K562 (cell line): ENCODE data around the gene LRRC3C. TPM values are rescaled to one million over a fixed set of nuclear protein-coding genes. Genes with fewer than 3 reads are reported as not detected.

Experiments
- BDP1 ChIP-seq: IDR thresholded peaks from 3 replicates; pipeline ENCODE4 v1.6.1; 2011; ENCODE audit not compliant: insufficient read length, insufficient read depth
- CTCFL ChIP-seq: IDR thresholded peaks from 2 replicates; pipeline ENCODE4 v1.6.1; 2011; ENCODE audit warnings: borderline replicate concordance, low read depth, mild to moderate bottlenecking, moderate library complexity, low read length; ENCODE audit not compliant: insufficient read depth, poor library complexity, severe bottlenecking
- DEAF1 ChIP-seq: fragments of 450-650 bp; formaldehyde crosslinking; IDR thresholded peaks from 2 replicates; pipeline ENCODE4 v1.4.0; 2020; ENCODE audit warnings: mild to moderate bottlenecking, moderate library complexity
- ETV5 ChIP-seq: sonication (generic); formaldehyde crosslinking; IDR thresholded peaks from 2 replicates; pipeline ENCODE4 v1.4.0; 2020; ENCODE audit warnings: low read depth, mild to moderate bottlenecking, missing genetic modification reagents
- FOXM1 ChIP-seq, 2 experiments: fragments of 450-650 bp in 1 of 2; sonication (generic) in 1 of 2; formaldehyde crosslinking in 1 of 2; IDR thresholded peaks; 2 replicates each; pipeline versions ENCODE4 v1.6.1 to v1.9.0; 2017 to 2022; ENCODE audit warnings: low read depth in 2 of 2, mild to moderate bottlenecking in 2 of 2, missing genetic modification reagents in 1 of 2, moderate library complexity in 1 of 2
- HDGF ChIP-seq: fragments of 450-650 bp; IDR thresholded peaks from 2 replicates; pipeline ENCODE4 v1.6.1; 2016
- HNRNPL ChIP-seq: fragments of 200-400 bp; formaldehyde crosslinking; IDR thresholded peaks from 2 replicates; pipeline ENCODE4 v1.6.1; 2017; ENCODE audit warnings: low read depth, mild to moderate bottlenecking, low read length
- KAT2B ChIP-seq: IDR thresholded peaks from one replicate; pipeline ENCODE4 v1.6.1; 2012; ENCODE audit warnings: low read depth, mild to moderate bottlenecking, control low read depth, inconsistent platforms, low read length, moderate library complexity
- MAX ChIP-seq: sonication (generic); formaldehyde crosslinking; IDR thresholded peaks from 2 replicates; pipeline ENCODE4 v1.9.0; 2022; ENCODE audit warnings: mild to moderate bottlenecking, missing genetic modification reagents
- NFE2L1 ChIP-seq: fragments of 450-650 bp; IDR thresholded peaks from 2 replicates; pipeline ENCODE4 v1.6.1; 2016; ENCODE audit warnings: missing genetic modification characterization, low read depth, mild to moderate bottlenecking, missing compliant biosample characterization, moderate library complexity, borderline replicate concordance
- RBM34 ChIP-seq: fragments of 200-400 bp; formaldehyde crosslinking; IDR thresholded peaks from 2 replicates; pipeline ENCODE4 v1.6.1; 2018; ENCODE audit warnings: low read length, borderline replicate concordance; ENCODE audit not compliant: insufficient read depth
- SAFB2 ChIP-seq: fragments of 200-400 bp; formaldehyde crosslinking; IDR thresholded peaks from 2 replicates; pipeline ENCODE4 v1.6.1; 2018; ENCODE audit warnings: borderline replicate concordance, low read length, low read depth, moderate library complexity; ENCODE audit not compliant: severe bottlenecking
- SNIP1 ChIP-seq: fragments of 450-650 bp; IDR thresholded peaks from 2 replicates; pipeline ENCODE4 v1.7.1; 2017; ENCODE audit warnings: low read depth, mild to moderate bottlenecking
- SREBF1 ChIP-seq: fragments of 150-350 bp; IDR thresholded peaks from 2 replicates; pipeline ENCODE4 v1.6.1; 2014; ENCODE audit warnings: antibody characterized with exemption, low read depth, low read length, borderline replicate concordance
- U2AF1 ChIP-seq: fragments of 200-400 bp; formaldehyde crosslinking; optimal IDR thresholded peaks from 2 replicates; pipeline ENCODE3; 2017; ENCODE audit warnings: mild to moderate bottlenecking, low read depth, low read length, moderate library complexity
- XRCC4 ChIP-seq: IDR thresholded peaks from one replicate; pipeline ENCODE4 v1.6.1; 2011; ENCODE audit not compliant: insufficient read depth, insufficient read length; ENCODE audit errors: extremely low read depth
- ZBTB26 ChIP-seq: fragments of 450-650 bp; formaldehyde crosslinking; IDR thresholded peaks from 2 replicates; pipeline ENCODE4 v1.4.0; 2022; ENCODE audit warnings: missing genetic modification characterization
- ZNF232 ChIP-seq: sonication (generic); formaldehyde crosslinking; IDR thresholded peaks from 2 replicates; pipeline ENCODE4 v1.8.0; 2022; ENCODE audit warnings: mild to moderate bottlenecking, missing genetic modification reagents
- ZNF589 ChIP-seq: fragments of 200-800 bp; sonication (Bioruptor generic); IDR thresholded peaks from 2 replicates; pipeline ENCODE4 v1.6.1; 2016; ENCODE audit warnings: low read depth, missing genetic modification characterization, missing compliant biosample characterization
- polyA plus RNA-seq, 8 experiments: library from polyadenylated mRNA; depleted of rRNA in 4 of 8; stranded (reverse) in 5 of 8; unstranded in 3 of 8; fragments of >200 nt; fragmentation: Nextera tagmentation in 2 of 8; fragmentation: Illumina TruSeq in 1 of 8; extraction: Ambion mirVana in 2 of 8; extraction: Trizol in 1 of 8; gene quantifications; 2 replicates each; pipeline versions ENCODE4 v1.2.1 to v1.2.3, GENCODE V29; 2011 to 2014; ENCODE audit warnings: inconsistent platforms in 1 of 8, missing spikeins in 1 of 8
- total RNA-seq, 7 experiments: library from RNA; depleted of rRNA in 6 of 7; stranded (reverse); fragments of >200 nt in 6 of 7; fragmentation: Illumina TruSeq in 2 of 7; extraction: Trizol in 2 of 7; gene quantifications; 2 replicates each; pipeline versions ENCODE4 v1.2.1 to v1.2.3, GENCODE V29; 2011 to 2021; ENCODE audit warnings: low replicate concordance in 1 of 7
- TF ChIP-seq, protein P1 (sequence below): fragments of 250-450 bp; sonication (Bioruptor Pico); IDR thresholded peaks from 2 replicates; pipeline ENCODE4 v1.4.0; 2020; ENCODE audit warnings: mild to moderate bottlenecking

Gene LRRC3C
- total and polyA plus RNA-seq, 9 of the 15 experiments (the other 6 are each of a cell fraction or from before 2014, with no cell fraction given) = not detected

- TF ChIP-seq KAT2B (no peak), BDP1 (no peak), CTCFL (no peak), ZBTB26 (CRISPR knock-in tag) (no peak), SNIP1 (no peak), RBM34 (no peak), SAFB2 (no peak), U2AF1 (no peak), XRCC4 (no peak), NFE2L1 (no peak), SREBF1 (peak; percentile 90; the same call in 1 of the 2 replicates), MAX (no peak), FOXM1 (IDR thresholded peaks at IDR 0.05; ENCODE audit: low read depth) (no peak), FOXM1 (CRISPR knock-in tag; IDR thresholded peaks at IDR 0.05; ENCODE audit: low read depth) (no peak), ZNF589 (CRISPR knock-in tag) (peak; percentile 89), DEAF1 (no peak), HNRNPL (no peak), ZNF232 (no peak), HDGF (no peak), ETV5 (CRISPR knock-in tag) (peak; percentile 43; the same call in 1 of the 2 replicates)
- TF ChIP-seq, protein P1, sequence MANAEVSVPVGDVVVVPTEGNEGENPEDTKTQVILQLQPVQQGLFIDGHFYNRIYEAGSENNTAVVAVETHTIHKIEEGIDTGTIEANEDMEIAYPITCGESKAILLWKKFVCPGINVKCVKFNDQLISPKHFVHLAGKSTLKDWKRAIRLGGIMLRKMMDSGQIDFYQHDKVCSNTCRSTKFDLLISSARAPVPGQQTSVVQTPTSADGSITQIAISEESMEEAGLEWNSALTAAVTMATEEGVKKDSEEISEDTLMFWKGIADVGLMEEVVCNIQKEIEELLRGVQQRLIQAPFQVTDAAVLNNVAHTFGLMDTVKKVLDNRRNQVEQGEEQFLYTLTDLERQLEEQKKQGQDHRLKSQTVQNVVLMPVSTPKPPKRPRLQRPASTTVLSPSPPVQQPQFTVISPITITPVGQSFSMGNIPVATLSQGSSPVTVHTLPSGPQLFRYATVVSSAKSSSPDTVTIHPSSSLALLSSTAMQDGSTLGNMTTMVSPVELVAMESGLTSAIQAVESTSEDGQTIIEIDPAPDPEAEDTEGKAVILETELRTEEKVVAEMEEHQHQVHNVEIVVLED (CRISPR knock-in tag) = peak; percentile 80
Measured at GRCh38 chr17:39927101-39927928, at the start of gene LRRC3C, which contains the start of gene ORMDL3 (continued).
